MCF 10A (cell line): Measurements from ENCODE around the gene KIF19. TPM values are rescaled to one million over a fixed set of nuclear protein-coding genes. Genes with fewer than 3 reads are reported as not detected.

Experiments used
- BruUV-seq: library from RNA; stranded (reverse); fragments of 400-500 nt; replicated peaks from 2 replicates; lab custom pipeline; 2021; lab: Mats Ljungman, UMichigan
- CTCF ChIA-PET: fragments of 300-600 bp; sonication (Branson Sonifier 250); formaldehyde crosslinking; extraction: SDS; loops from one replicate; lab custom pipeline; 2021; ENCODE audit warnings: antibody characterized with exemption, inconsistent platforms; lab: Yijun Ruan, JAX
- POLR2A ChIA-PET: fragments of 300-600, 350-650 bp; sonication (Branson Sonifier 250); formaldehyde crosslinking; extraction: SDS; loops from one replicate; lab custom pipeline; 2020; ENCODE audit warnings: antibody characterized with exemption, inconsistent platforms; lab: Yijun Ruan, JAX
- DNase-seq: peaks from one replicate; pipeline ENCODE4 v3.0.0-alpha.2; 2018; ENCODE audit not compliant: unreplicated experiment
- H3K27ac Mint-ChIP-seq: one replicate; pipeline ENCODE4 v1.8.0; 2022; ENCODE audit warnings: mild to moderate bottlenecking, low read depth, mixed read lengths; ENCODE audit not compliant: unreplicated experiment
- H3K27me3 Mint-ChIP-seq: one replicate; pipeline ENCODE4 v1.8.0; 2022; ENCODE audit warnings: mixed read lengths; ENCODE audit not compliant: insufficient read depth, unreplicated experiment
- H3K36me3 Mint-ChIP-seq: one replicate; pipeline ENCODE4 v1.8.0; 2022; ENCODE audit warnings: mild to moderate bottlenecking, moderate library complexity, mixed read lengths; ENCODE audit not compliant: insufficient read depth, unreplicated experiment
- H3K4me1 Mint-ChIP-seq: one replicate; pipeline ENCODE4 v1.8.0; 2022; ENCODE audit warnings: mixed read lengths; ENCODE audit not compliant: insufficient read depth, unreplicated experiment
- H3K4me3 Mint-ChIP-seq: one replicate; pipeline ENCODE4 v1.8.0; 2022; ENCODE audit warnings: mild to moderate bottlenecking, moderate library complexity, mixed read lengths; ENCODE audit not compliant: unreplicated experiment
- H3K9me3 Mint-ChIP-seq: one replicate; pipeline ENCODE4 v1.8.0; 2022; ENCODE audit warnings: mixed read lengths; ENCODE audit not compliant: unreplicated experiment
- CTCF ChIP-seq: fragments of 200-600 bp; IDR thresholded peaks from one replicate; pipeline ENCODE4 v1.8.0; 2022; ENCODE audit warnings: antibody characterized with exemption, mild to moderate bottlenecking; ENCODE audit not compliant: unreplicated experiment
- intact Hi-C: fragments of 100-400 bp; cut with micrococcal nuclease; formaldehyde crosslinking; loops from 2 replicates; pipeline ENCODE4 v1.14.1; 2022
- total RNA-seq: library from RNA; stranded (reverse); gene quantifications from 2 replicates; pipeline ENCODE4 v1.2.3, GENCODE V29; 2022

Gene KIF19
- total RNA-seq, 1 experiment from 2014 or later = not detected

- H3K27me3 Mint-ChIP-seq = peaks cover 10% of the 10 kb centered on the region
- intact Hi-C loops = no loop called here
- no peaks in the 10 kb centered on the region for H3K9me3 Mint-ChIP-seq
- no peak for TF ChIP-seq CTCF
- no peak overlapping the region for H3K27ac Mint-ChIP-seq
- H3K4me1 Mint-ChIP-seq = no peaks in the 10 kb centered on the region
- POLR2A ChIA-PET = no interaction called here
- no peaks in the 10 kb centered on the region for H3K36me3 Mint-ChIP-seq
- no peak overlapping the region for H3K4me3 Mint-ChIP-seq
- DNase-seq = no peak
- BruUV-seq = no TSS peak
- CTCF ChIA-PET = interaction anchor here (0.6 kb wide), 1 partner anchor 15 kb away, joined by 5 read pairs; no protein-coding TSS in a partner anchor
Observed at GRCh38 chr17:74329378-74329777, 3.4 kb downstream of the KIF19 start.

DNA sequence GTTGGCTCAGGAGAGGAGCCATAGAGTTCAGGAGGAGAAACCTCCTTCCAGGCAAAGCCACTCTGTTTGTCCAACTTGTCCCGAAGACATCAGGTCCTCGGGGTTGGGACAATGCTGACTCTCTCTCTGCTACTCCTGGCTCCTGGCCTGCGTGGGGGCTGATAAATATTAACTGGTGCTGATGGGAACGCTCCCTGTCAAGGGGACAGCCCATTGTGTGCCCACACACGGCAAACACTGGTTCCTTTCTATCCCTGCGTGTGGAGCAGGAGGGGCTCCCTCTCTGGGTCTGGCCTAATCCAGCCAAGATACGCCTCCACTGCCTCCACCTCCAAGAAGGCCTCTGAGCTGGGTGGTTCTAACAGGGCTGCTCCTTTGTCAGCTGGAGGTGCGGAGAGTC lies 4.4 kb downstream of the KIF19 start:
- ChIA-PET CTCF (no interaction called here), POLR2A (no interaction called here)
- BruUV-seq = no TSS peak
- no peaks in the 10 kb centered on the region for H3K4me1 Mint-ChIP-seq
- no peaks in the 10 kb centered on the region for H3K9me3 Mint-ChIP-seq
- peaks cover 10% of the 10 kb centered on the region for H3K27me3 Mint-ChIP-seq
- no peaks in the 10 kb centered on the region for H3K36me3 Mint-ChIP-seq
- H3K4me3 Mint-ChIP-seq = no peak overlapping the region
- DNase-seq = no peak
- no peak overlapping the region for H3K27ac Mint-ChIP-seq
- no peak for TF ChIP-seq CTCF
- intact Hi-C loops = no loop called here

DNA sequence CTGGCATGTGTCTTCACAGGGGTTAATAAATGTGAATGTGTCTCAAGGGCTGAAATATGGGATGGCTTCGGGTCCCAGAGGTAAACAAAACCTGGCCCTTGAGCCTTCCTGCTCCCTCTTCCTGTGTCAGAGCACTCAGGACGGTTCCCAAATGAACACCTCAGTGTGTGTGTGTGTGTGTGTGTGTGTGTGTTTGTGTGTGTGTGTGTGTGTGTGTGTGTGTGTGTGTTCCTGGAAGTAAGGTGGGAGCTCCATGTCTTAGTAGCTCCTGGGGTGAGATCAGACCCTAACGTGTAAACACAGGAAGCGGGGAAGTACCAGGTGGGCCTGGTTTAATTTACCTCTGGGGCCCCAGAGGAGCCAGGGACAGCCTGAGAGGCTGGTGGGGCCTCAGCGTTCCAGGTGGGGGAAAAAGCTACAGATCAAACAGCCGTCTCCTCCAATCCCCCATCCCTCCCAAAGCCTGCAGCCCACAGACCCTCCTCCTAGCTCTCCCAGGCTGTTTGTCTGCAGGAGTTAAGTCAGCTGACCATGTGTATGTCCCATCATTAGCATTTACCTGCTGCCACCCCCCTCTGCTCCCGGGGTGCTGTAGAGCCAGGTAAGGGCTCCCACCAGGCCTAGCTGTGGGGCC lies 6.1 kb downstream of the KIF19 start:
- intact Hi-C loops = no loop called here
- no peak overlapping the region for H3K4me3 Mint-ChIP-seq
- no peaks in the 10 kb centered on the region for H3K4me1 Mint-ChIP-seq

More for the DNA sequence above, 6.1 kb downstream of the KIF19 start:
- no peak for TF ChIP-seq CTCF
- H3K27ac Mint-ChIP-seq = no peak overlapping the region
- BruUV-seq = no TSS peak
- DNase-seq = no peak
- POLR2A ChIA-PET = no interaction called here
- H3K27me3 Mint-ChIP-seq = peaks cover 14% of the 10 kb centered on the region
- no peaks in the 10 kb centered on the region for H3K36me3 Mint-ChIP-seq
- CTCF ChIA-PET = interaction anchor here (1.3 kb wide), 1 partner anchor 325 kb away, joined by 3 read pairs; no protein-coding TSS in a partner anchor
- no peaks in the 10 kb centered on the region for H3K9me3 Mint-ChIP-seq
